HG02678 (cell line): Measurements from ENCODE around the gene ZP1.

Experiments
- ATAC-seq: cut with Tn5 transposase; IDR thresholded peaks from one replicate; pipeline ENCODE4 v1.9.1; 2021; ENCODE audit warnings: mild to moderate bottlenecking, moderate library complexity; ENCODE audit not compliant: unreplicated experiment

ZP1 gene

GRCh38 chr11:60842668-60843600 lies 24.4 kb upstream of the ZP1 start:
- ATAC-seq = no peak

DNA sequence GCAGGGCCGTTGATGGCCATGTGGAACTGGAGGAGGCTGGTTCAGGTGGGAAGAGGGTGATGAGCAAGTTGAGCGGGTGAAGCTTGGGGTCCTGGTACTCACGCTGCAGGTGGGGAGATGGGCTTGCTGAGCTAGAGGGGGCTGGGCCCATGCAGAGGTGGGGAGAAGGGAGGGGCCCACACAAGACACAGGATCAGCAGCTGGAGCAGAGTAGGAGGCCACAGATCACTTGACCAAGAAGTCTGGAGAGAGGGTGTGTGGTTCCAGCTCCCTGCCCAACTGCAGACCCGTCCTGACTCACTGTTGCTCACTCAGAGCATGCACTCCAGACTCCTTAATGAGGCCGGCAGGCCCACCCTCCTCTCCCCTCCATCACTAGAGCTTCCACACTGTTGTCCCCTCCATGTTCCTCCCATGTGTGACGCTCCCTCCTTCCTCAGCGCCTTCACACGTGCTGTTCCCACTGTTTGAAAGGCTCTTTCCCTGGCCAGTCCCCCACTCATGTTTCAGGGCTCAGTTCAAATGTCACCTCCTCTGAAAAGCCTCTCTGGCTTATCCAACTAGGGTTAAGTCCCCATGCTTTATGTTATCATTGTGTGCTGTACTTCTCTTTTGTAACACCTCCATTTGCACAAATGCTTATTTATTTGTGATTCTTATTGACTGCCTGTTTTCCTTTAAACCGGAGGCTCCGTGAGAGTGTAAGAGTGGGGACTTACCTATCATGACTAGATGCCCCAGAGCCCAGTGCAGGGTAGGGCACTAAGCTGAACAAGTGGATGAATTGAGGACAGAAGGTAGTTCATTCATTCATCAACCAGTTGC lies 23.1 kb upstream of the ZP1 start:
- no peak for ATAC-seq

- ATAC-seq = no peak
Measured at GRCh38 chr11:60844870-60845221, 22.5 kb upstream of the ZP1 start.

- no peak for ATAC-seq
Measured at GRCh38 chr11:60845338-60845737, 22.0 kb upstream of the ZP1 start.

- no peak for ATAC-seq
Measured at GRCh38 chr11:60847281-60847680, 20.1 kb upstream of the ZP1 start.

- no peak for ATAC-seq
Measured at GRCh38 chr11:60847896-60848295, 19.4 kb upstream of the ZP1 start.

DNA sequence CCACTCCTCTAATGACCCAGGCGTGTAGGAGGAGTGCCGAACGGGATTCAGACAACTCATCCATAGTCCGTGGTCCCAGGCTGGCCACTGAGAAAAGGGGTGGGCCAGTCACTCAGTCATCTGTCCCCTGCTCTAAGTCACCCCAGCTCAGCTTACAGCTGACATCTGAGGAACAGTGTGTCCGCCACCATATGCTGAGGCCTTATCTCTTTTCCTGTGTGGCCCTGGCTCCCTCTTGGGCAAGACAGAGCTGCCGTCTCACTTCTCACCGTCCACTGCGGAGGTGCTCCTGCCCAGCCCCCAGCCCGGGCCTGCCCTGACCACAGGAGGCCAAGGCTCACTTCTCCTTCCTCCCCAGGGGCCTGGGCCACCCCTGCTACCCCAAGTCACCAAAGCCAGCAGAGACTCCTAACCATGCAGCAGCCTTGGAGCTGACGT lies 18.6 kb upstream of the ZP1 start:
- no peak for ATAC-seq

DNA sequence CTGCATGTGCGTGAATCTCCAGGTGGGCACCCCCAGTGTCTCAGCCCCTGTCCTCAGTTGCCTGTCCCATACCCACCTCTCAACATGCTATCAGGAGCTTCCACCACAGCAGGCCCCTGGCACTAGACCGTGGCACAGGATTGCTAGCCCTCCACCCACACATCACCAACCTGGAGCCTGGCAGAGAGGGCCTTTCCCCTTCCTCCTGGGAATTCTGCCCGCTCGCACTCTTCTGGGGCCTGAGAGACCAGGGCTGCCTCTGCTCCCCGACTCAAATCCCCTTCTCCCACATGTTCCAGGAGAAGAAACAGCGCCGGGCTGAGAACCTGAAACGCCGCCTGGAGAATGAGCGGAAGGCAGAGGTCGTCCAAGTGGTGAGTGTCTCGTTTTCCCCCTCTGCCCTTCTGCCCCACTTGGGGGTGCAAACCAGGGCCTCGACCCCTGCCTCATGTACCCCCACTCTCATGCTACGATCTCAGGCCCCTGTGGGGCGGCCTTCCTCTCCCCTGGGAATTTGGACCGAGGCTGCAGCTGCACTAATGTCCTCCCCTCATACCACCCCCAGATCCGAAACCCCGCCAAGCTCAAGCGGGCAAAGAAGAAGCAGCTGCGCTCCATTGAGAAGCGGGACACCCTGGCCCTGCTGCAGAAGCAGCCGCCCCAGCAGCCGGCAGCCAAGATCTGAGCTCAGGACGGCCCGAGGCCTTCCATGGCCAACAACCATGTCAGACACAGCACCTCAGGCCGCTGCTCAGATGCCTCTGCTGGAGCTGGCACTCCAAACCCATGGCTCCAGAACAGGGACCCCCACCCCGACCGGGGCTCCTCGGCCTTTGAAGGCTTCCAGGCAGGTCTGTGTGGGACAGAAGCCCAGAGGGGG lies 17.5 kb upstream of the ZP1 start:
- no peak for ATAC-seq

DNA sequence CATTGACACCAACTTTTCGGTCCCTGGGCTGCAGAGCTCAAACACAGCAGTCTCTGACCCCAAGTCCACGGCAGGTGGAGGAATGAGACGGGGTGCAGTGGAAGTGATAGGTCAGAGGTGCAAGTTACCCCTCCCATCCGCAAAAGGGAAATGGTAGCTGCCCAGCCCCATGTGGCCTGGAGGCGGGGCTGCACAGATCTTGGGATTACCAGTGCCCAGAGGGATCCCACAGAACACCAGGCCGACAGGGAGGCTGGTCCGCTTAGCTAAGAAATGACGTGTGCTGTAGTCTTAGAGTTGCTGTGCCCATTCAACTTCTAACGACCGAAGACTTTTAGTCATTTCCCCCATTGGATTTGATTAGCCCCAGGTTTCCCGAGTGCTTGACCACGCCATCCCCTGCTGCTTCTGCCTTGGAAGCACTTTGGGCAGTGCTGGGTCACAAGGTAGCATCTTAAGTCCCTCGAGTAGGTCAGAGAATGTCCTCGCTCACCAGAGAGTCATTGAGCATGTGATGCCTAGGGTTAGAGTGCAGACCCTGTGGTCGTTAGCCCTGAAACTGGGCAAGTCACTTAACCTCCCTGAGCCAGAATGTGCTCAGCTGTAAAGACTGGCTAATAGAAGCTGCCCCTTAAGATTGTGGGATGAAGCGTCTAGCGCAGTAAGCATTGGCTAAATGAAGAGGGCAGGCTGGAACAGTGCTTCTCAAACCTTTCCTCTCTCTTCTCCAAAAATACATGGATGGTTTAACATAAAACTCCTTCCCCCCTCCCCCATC lies 15.8 kb upstream of the ZP1 start:
- no peak for ATAC-seq

DNA sequence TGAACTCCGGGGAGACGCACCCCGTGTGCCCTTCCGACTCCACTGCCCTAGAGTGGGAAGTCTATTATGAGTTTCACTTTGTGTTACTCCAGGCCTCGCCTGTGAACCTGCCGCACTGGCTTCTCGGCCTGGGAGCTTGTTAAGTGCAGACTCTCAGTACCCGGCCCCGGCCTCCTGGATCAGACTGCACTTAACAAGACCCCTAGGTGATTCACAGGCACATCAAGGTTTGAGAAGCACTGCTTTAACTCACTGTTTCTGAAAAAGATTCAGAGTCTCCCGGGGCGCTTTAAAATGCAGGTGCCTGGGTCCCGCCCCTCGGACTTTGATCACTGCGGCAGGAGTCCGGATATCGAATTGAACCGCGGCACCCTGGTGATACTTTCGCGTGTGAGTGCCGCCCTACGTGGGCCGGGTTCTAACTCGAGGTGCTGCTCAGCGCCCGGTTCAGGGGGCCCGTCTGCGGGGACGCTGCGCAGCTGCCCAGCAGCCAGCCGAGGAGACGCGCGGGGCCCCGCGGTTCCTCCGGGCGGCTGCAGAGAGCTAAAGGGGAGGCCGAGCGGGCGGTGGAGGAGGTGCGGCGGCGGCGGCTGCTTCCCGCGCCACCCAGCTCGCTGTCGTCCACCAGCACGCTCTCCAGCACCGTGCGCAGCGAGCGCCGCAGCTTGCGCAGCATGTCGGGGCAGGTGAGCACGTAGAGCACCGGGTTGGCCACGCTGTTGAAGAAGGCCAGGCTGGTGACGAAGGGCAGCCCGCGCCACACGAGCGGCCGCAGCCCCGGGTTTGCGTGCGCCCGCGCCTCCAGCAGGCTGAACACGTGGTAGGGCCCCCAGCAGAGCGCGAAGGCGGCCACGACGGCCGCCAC lies 15.0 kb upstream of the ZP1 start:
- ATAC-seq = no peak

GRCh38 chr11:60852982-60853950 lies 14.1 kb upstream of the ZP1 start:
- no peak for ATAC-seq

DNA sequence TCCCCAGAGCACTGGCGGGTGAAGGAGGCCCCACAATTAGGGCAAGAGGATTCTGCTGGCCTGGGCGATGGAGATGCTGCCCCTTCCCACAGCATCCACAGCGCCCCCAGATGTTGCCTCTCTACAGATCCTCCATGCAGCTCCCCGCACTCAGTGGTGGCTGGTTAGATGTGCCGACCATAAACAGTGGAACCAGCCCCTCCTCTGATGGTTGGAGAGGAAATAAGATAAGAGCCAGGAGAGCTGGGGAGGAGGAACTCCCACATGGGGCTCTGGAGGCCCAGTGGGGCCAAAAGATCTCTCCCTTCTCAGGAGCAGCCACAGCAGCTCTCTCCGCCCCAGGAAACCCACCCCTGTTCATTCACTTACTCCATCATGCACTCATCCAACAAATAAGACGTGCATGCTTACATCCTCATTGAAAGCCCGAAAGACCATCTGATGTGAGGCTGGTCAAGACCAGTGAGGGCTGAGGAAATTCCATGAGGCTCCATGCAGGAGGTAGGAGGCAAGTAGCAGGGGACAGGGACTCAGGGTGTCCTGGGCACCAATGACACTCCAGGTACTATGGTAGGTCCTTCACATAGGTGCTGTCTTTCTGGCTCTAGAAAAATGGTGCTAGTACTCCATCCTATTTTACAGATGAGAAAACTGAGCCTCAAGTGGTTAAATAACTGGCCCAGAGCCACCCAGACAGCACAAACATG lies 13.0 kb upstream of the ZP1 start:
- ATAC-seq = no peak

GRCh38 chr11:60854847-60855725 lies 12.3 kb upstream of the ZP1 start:
- no peak for ATAC-seq

GRCh38 chr11:60855726-60856633 lies 11.4 kb upstream of the ZP1 start, which contains the start of gene PTGDR2:
PTGDR2 (minus strand) TSS chr11:60855950; CDS start chr11:60853722, 2,228 bp downstream.
- no peak for ATAC-seq
